Stimulated activated naive B cell treated with anti-CD40 and anti-IgM and Interleukin-4, amounts not matched to agents 10 μg/mL and 1 μg/mL and 100 μg/mL, for 72 hours (primary cell): ENCODE measurements around the gene GABBR2.

Experiments
- ATAC-seq, 2 donors: fragments of 150-1000 bp; cut with Tn5 transposase; replicated peaks; 2 replicates each; pipeline ENCODE4 v1.10.0; 2021; ENCODE audit warnings: moderate library complexity in 1 of 2
- DNase-seq: peaks from one replicate; pipeline ENCODE4 v3.0.0; 2021
- H3K27ac Mint-ChIP-seq: one replicate; pipeline ENCODE4 v1.8.0; 2022; ENCODE audit warnings: mild to moderate bottlenecking, mixed read lengths
- H3K27me3 Mint-ChIP-seq, 2 donors: one replicate each; pipeline ENCODE4 v1.8.0; 2022; ENCODE audit warnings: mixed read lengths in 2 of 2
- H3K36me3 Mint-ChIP-seq, 2 donors: one replicate each; pipeline ENCODE4 v1.8.0; 2022; ENCODE audit warnings: mixed read lengths in 2 of 2, mild to moderate bottlenecking in 1 of 2
- H3K4me1 Mint-ChIP-seq, 2 donors: one replicate each; pipeline ENCODE4 v1.8.0; 2022; ENCODE audit warnings: mixed read lengths in 2 of 2, mild to moderate bottlenecking in 1 of 2
- H3K4me3 Mint-ChIP-seq, 2 donors: one replicate each; pipeline ENCODE4 v1.8.0; 2022; ENCODE audit warnings: mild to moderate bottlenecking in 2 of 2, mixed read lengths in 2 of 2, moderate library complexity in 1 of 2
- H3K9me3 Mint-ChIP-seq, 2 donors: one replicate each; pipeline ENCODE4 v1.8.0; 2022; ENCODE audit warnings: mixed read lengths in 2 of 2, mild to moderate bottlenecking in 1 of 2

Gene GABBR2

DNA sequence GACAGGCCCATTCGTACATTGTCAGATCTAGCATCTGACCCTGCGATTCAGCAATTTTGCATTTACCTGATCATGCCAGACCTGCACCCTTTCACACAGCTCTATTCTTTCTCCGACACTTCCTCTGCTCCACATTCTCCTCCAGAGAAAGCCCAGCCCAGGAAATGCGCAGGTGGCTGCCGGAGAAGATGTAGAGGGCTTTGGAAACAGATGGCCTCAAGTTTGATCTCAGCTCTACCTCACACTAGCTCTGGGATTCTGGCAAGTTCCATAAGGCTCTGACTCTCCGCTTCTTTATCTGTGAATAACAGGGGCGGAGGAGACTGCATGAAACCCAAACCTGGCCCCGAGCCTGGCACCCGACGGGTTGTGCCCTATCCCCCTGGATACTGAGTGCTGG is 61.5 kb downstream of the GABBR2 start:
- H3K4me3 Mint-ChIP-seq: no peak overlapping the region
- no peaks in the 10 kb centered on the region for H3K4me1 Mint-ChIP-seq
- H3K36me3 Mint-ChIP-seq: no peaks in the 10 kb centered on the region
- H3K27me3 Mint-ChIP-seq: peaks cover 16 to 37% of the 10 kb centered on the region in 2 donors
- ATAC-seq: no peak
- no peak for DNase-seq
- H3K27ac Mint-ChIP-seq: no peak overlapping the region
- H3K9me3 Mint-ChIP-seq: peaks cover 0 to 3% of the 10 kb centered on the region in 2 donors

DNA sequence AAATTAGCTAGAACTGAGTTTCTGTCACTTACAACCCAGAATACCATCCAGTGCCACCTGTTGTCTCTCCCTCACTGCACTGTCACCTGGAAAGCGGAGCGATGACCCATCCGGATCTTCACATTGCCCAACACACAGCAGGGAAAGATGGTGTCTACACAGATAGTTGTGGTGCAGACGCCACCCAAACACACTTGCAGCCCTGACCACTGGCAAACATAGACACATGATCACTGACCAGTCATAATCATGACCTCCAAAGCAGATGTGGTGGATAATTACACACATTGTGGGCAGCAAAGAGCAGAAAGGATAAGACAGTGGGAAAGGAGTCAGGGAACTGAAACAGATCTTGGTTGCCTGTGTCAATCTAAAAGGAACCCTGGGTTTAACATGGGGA is 64.7 kb downstream of the GABBR2 start:
- Mint-ChIP-seq H3K4me1 (no peaks in the 10 kb centered on the region), H3K4me3 (no peak overlapping the region), H3K27me3 (peaks cover 18 to 48% of the 10 kb centered on the region in 2 donors), H3K36me3 (no peaks in the 10 kb centered on the region), H3K27ac (no peak overlapping the region), H3K9me3 (peaks cover 0 to 3% of the 10 kb centered on the region in 2 donors)
- DNase-seq: no peak
- ATAC-seq: no peak

DNA sequence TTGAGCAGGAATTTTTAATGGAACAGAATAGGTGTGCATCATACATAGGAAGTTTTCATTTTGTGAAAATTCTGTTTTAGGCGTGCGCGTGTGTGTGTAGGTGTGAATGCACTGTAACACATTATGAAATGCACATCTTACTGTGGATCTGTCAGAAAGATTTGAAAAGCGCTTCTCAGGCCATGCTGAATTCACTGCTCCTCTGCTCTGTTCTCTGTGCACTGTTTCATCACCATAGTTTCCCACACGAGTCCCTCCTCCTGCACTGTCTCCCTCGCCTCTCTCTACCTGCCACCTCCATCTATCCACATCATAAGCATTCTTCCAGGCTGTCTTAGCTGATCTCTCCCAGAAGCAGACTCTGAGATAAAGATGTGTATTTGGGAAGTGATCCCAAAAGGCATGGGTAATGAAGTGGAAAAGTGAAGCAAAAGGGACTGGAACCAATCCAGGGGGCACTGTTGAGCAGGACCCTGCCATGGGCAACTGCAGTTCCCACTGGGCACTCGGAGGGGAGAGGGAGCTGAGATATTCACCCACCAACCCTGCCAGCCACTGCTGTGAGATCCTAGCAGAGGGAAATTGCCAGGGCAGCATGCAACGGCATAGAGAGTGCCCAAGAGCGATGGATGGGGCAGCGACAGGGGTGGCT is 65.9 kb downstream of the GABBR2 start:
- Mint-ChIP-seq H3K27me3 (peaks cover 18 to 40% of the 10 kb centered on the region in 2 donors), H3K4me1 (no peaks in the 10 kb centered on the region), H3K27ac (no peak overlapping the region), H3K4me3 (no peak overlapping the region), H3K36me3 (no peaks in the 10 kb centered on the region), H3K9me3 (peaks cover 0 to 3% of the 10 kb centered on the region in 2 donors)
- ATAC-seq: no peak
- DNase-seq: no peak

- Mint-ChIP-seq H3K27me3 (peaks cover 18 to 40% of the 10 kb centered on the region in 2 donors), H3K4me1 (no peaks in the 10 kb centered on the region), H3K27ac (no peak overlapping the region), H3K4me3 (no peak overlapping the region), H3K9me3 (peaks cover 0 to 3% of the 10 kb centered on the region in 2 donors), H3K36me3 (no peaks in the 10 kb centered on the region)
- ATAC-seq (no peak), DNase-seq (no peak)
These were observed 67.0 kb downstream of the GABBR2 start for GRCh38 chr9:98641695-98642094.

- no peak for ATAC-seq
- Mint-ChIP-seq H3K4me3 (no peak overlapping the region), H3K4me1 (no peaks in the 10 kb centered on the region), H3K27me3 (peaks cover 18 to 40% of the 10 kb centered on the region in 2 donors), H3K9me3 (peaks cover 0 to 3% of the 10 kb centered on the region in 2 donors), H3K36me3 (no peaks in the 10 kb centered on the region), H3K27ac (no peak overlapping the region)
- DNase-seq: no peak
These were observed 68.3 kb downstream of the GABBR2 start for GRCh38 chr9:98640394-98640793.

GRCh38 chr9:98639133-98639532 is 69.6 kb downstream of the GABBR2 start:
- no peak for DNase-seq
- H3K9me3 Mint-ChIP-seq: peaks cover 0 to 3% of the 10 kb centered on the region in 2 donors
- H3K36me3 Mint-ChIP-seq: no peaks in the 10 kb centered on the region
- no peaks in the 10 kb centered on the region for H3K4me1 Mint-ChIP-seq
- H3K27me3 Mint-ChIP-seq: peaks cover 18 to 47% of the 10 kb centered on the region in 2 donors
- no peak overlapping the region for H3K27ac Mint-ChIP-seq
- no peak overlapping the region for H3K4me3 Mint-ChIP-seq
- no peak for ATAC-seq

GRCh38 chr9:98637381-98637780 is 71.4 kb downstream of the GABBR2 start:
- H3K27ac Mint-ChIP-seq: no peak overlapping the region
- DNase-seq (no peak), ATAC-seq (no peak)
- peaks cover 14 to 39% of the 10 kb centered on the region in 2 donors for H3K27me3 Mint-ChIP-seq
- no peak overlapping the region for H3K4me3 Mint-ChIP-seq
- no peaks in the 10 kb centered on the region for H3K4me1 Mint-ChIP-seq
- no peaks in the 10 kb centered on the region for H3K36me3 Mint-ChIP-seq
- no peaks in the 10 kb centered on the region for H3K9me3 Mint-ChIP-seq

- Mint-ChIP-seq H3K4me1 (no peaks in the 10 kb centered on the region), H3K27me3 (peaks cover 10 to 28% of the 10 kb centered on the region in 2 donors), H3K36me3 (no peaks in the 10 kb centered on the region), H3K4me3 (no peak overlapping the region), H3K27ac (no peak overlapping the region), H3K9me3 (no peaks in the 10 kb centered on the region)
- ATAC-seq: no peak
- no peak for DNase-seq
These were observed 73.4 kb downstream of the GABBR2 start for GRCh38 chr9:98635374-98635773.

DNA sequence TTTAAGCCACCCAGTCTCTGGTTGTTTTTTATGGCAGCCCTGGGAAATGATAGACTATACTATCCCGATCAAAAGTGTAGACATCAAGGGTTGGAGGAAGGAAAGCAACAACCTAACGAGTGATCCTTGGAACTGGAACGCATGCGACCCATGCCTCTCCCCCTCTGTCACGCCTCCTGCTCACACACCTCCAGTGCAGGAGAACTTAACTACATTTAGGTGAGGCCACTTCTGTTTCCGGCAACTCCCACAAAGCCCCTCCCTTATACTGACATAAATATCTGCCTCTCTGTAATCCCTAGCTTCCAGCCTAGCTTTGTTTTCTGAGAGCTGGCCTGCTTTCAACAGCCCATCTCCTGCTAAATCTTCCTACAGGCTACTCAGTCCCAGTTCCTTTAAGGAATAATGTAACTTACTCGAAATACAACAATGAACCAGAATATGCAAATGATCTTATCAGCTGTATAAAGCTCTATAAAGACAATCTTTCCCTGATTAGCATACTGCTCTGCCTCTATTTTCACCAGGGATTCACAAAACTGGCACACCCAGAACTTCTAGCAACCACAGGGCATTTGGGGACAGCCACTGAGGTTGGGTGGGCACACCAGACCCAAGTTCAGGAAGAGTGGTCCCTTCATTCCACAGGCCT is 73.9 kb downstream of the GABBR2 start:
- no peaks in the 10 kb centered on the region for H3K4me1 Mint-ChIP-seq
- H3K27me3 Mint-ChIP-seq: peaks cover 10 to 29% of the 10 kb centered on the region in 2 donors
- no peaks in the 10 kb centered on the region for H3K9me3 Mint-ChIP-seq
- H3K27ac Mint-ChIP-seq: no peak overlapping the region
- no peaks in the 10 kb centered on the region for H3K36me3 Mint-ChIP-seq
- no peak for DNase-seq
- no peak for ATAC-seq
- no peak overlapping the region for H3K4me3 Mint-ChIP-seq

GRCh38 chr9:98632839-98633238 is 75.9 kb downstream of the GABBR2 start:
- Mint-ChIP-seq H3K27ac (no peak overlapping the region), H3K4me1 (no peaks in the 10 kb centered on the region), H3K9me3 (no peaks in the 10 kb centered on the region), H3K4me3 (no peak overlapping the region), H3K27me3 (peaks cover 17 to 30% of the 10 kb centered on the region in 2 donors), H3K36me3 (no peaks in the 10 kb centered on the region)
- ATAC-seq (no peak), DNase-seq (no peak)

- Mint-ChIP-seq H3K9me3 (no peaks in the 10 kb centered on the region), H3K4me3 (no peak overlapping the region), H3K36me3 (no peaks in the 10 kb centered on the region), H3K4me1 (no peaks in the 10 kb centered on the region), H3K27me3 (peaks cover 32 to 40% of the 10 kb centered on the region in 2 donors), H3K27ac (no peak overlapping the region)
- ATAC-seq (no peak), DNase-seq (no peak)
These were observed 81.4 kb downstream of the GABBR2 start for GRCh38 chr9:98627296-98627695.

DNA sequence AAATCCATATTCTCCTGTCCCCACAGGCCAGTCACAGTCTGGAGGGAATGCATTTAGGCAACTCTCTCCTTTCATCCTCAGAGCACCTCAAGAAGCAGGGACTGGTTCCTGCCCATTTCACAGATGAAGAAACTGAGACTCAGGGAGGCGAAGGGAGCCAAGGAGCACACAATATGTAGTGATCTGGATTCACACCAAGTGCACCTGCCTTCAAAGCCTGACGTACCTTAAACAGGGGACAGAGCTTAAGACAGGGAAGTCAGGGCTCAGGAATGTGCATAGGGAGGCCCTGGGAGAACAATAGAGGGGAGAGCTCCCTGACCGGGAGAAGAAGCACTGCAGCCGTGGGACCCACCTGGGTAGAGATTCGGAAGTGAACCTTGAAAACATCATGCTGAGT is 83.0 kb downstream of the GABBR2 start:
- Mint-ChIP-seq H3K27ac (no peak overlapping the region), H3K9me3 (no peaks in the 10 kb centered on the region), H3K4me3 (no peak overlapping the region), H3K4me1 (no peaks in the 10 kb centered on the region), H3K27me3 (peaks cover 36 to 40% of the 10 kb centered on the region in 2 donors), H3K36me3 (no peaks in the 10 kb centered on the region)
- ATAC-seq (no peak), DNase-seq (no peak)

- Mint-ChIP-seq H3K27me3 (peaks cover 16 to 19% of the 10 kb centered on the region in 2 donors), H3K9me3 (no peaks in the 10 kb centered on the region)
- DNase-seq: no peak
These were observed 88.9 kb downstream of the GABBR2 start for GRCh38 chr9:98619788-98620187.

GRCh38 chr9:98615633-98616032 is 93.1 kb downstream of the GABBR2 start:
- no peak for DNase-seq
- H3K4me3 Mint-ChIP-seq: no peak overlapping the region
- no peak for ATAC-seq
- peaks cover 18 to 21% of the 10 kb centered on the region in 2 donors for H3K27me3 Mint-ChIP-seq
- no peak overlapping the region for H3K27ac Mint-ChIP-seq
- H3K4me1 Mint-ChIP-seq: peaks cover 0 to 1% of the 10 kb centered on the region in 2 donors
- no peaks in the 10 kb centered on the region for H3K9me3 Mint-ChIP-seq
- H3K36me3 Mint-ChIP-seq: no peaks in the 10 kb centered on the region

More at GRCh38 chr9:98619788-98620187, 88.9 kb downstream of the GABBR2 start:
- no peak overlapping the region for H3K27ac Mint-ChIP-seq
- H3K4me1 Mint-ChIP-seq: no peaks in the 10 kb centered on the region
- no peak overlapping the region for H3K4me3 Mint-ChIP-seq
- no peak for ATAC-seq
- no peaks in the 10 kb centered on the region for H3K36me3 Mint-ChIP-seq

GRCh38 chr9:98614941-98615340 is 93.8 kb downstream of the GABBR2 start:
- no peak overlapping the region for H3K4me3 Mint-ChIP-seq
- H3K27me3 Mint-ChIP-seq: peaks cover 14 to 25% of the 10 kb centered on the region in 2 donors
- DNase-seq (no peak), ATAC-seq (no peak)
- H3K4me1 Mint-ChIP-seq: peaks cover 0 to 1% of the 10 kb centered on the region in 2 donors
- H3K36me3 Mint-ChIP-seq: no peaks in the 10 kb centered on the region
- H3K9me3 Mint-ChIP-seq: no peaks in the 10 kb centered on the region
- no peak overlapping the region for H3K27ac Mint-ChIP-seq
